GM12874 (cell line): Measurements from ENCODE around the gene ADPRM.
A peak's percentile ranks its signal among the peaks of the same experiment; 100 is the strongest.

Source experiments
- CTCF ChIP-seq: IDR thresholded peaks from 2 replicates; pipeline ENCODE4 v1.5.1; 2011; ENCODE audit warnings: low read depth, mild to moderate bottlenecking, control low read depth, low read length, moderate library complexity; ENCODE audit not compliant: insufficient read depth

Gene ADPRM

GRCh38 chr17:10735821-10736220, 38.4 kb downstream of the ADPRM start:
- no peak for TF ChIP-seq CTCF

DNA sequence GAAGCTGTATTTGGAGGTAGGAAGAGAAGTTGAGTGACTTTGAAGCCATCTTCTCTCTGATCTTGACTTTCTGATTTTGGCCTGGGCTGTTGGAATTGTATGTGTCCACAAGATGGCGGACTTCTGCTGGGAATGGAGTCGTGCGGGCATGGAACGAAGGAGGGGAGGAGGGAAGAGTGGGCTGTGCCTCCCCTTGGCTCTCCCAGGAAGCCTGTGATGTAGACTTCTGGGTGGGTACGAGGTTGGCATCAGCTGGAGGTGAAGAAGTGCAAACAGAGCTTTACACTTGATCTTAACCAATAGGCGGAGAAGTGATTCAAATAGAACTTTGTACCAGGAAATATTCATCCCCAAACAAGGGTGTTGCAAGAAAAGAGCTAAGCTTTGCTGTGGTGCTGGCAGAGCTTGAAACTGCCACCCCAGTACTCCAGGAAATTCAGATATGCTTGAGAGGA, 39.8 kb downstream of the ADPRM start:
- TF ChIP-seq CTCF = peak; percentile 50

DNA sequence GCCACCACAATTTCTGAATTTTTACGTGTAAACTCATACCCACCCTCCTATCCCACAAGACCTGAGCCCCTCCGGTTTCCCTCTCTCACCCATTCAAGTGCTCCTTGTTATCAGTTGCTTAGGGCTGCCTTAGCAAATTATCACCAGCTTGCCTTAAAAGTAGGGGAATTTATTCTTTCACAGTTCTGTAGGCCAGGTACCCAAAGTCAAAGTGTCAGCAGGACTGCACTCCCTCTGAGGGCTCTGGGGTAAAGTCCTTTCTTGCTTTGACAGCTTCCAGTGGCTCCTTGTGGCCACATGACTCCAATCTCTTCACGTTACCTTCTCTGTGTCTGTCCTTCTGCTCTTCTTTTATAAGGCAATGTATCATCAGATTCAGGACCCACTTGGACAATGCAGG, 40.3 kb downstream of the ADPRM start:
- TF ChIP-seq CTCF = no peak

DNA sequence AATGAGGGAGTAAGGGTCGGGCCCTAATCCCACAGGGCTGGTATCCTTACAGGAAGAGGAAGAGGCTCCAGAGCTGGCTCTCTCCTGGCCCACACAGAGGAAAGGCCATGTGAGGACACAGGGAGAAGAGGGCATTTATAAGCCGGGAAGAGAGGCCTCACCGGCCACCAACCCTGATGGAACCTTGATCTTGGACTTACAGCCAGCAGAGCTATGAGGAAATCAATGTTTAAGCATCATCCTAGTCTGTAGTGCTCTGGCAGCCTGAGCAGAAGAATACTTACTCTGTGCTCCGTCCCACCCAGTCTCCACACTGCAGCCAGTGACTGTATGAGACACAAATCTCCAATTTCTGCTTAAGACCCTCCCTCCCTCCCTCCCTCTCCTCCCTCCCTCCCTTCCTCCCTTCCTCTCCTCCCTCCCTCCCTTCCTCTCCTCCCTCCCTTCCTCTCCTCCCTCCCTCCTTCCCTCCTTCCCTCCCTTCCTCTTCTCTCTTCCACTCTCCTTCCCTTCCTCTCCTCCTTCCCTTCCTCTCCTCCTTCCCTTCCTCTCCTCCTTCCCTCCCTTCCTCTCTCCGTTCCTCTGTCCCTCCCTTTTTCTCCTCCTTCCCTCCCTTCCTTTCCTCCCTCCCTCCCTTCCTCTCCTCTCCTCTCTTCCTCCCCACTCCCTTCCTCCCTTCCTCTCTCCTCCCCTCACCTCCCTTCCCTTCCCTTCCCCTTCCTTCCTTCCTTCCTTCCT, 41.3 kb downstream of the ADPRM start:
- no peak for TF ChIP-seq CTCF

DNA sequence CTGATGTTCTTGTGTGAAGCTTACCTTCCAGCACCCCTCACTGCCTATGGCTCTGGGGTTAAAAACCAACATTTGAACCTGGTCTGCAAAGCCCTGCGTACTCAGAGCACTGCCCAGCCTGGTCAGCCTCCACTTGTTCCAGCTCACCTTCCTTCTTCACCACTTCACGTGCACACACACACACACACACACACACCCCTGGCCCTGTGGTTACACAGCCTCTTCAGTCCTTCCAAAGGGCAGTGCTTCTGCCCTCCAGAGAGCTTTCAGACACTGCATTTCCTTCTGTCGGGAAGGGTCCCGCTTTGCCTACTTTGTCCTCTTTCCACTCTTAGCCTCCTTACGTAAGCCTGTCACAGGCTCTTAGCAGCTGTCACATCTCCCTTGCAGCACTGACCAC, 42.0 kb downstream of the ADPRM start:
- no peak for TF ChIP-seq CTCF

DNA sequence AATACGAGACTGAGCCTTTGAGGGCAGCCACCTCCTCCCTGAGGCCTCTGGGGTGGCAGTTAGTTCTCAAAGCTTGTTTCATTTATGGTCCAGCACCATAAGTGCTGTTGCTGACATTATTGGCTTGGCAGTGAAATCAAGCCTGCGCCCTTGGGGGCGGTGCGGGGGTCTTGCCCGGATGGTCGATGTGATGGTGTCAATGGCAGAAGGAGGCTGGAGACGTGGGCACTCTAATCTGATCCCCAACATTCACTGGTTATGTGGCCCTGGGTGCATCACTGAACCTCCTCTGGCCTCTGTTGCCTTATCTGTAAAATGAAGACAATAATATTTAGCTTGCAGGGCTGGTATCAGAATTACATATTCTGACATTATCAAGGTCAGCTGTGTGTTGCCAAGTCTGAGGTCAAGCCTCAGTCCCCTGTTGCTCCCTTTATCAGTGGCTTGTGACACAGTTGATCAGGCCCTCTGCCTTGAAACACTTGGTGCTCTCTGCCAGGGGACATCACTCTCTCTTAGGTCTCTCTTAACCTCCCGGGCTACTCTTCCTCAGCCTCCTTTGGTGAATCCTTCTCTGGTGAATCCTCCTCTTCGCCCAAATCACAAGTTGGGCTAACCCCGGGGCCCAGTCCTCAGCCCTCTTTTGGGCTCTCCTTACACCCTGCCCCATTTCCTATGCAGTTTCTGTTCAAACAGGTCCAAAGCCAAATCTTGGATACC, 44.2 kb downstream of the ADPRM start:
- no peak for TF ChIP-seq CTCF

GRCh38 chr17:10742431-10742830, 45.0 kb downstream of the ADPRM start:
- no peak for TF ChIP-seq CTCF
